ENCODE data around the gene ADAM22.

The ADAM22 gene

GRCh38 chr7:88202278-88202677 lies 268.2 kb downstream of the ADAM22 start:
- Histone ChIP-seq H3K9me2 (replicated peaks; ENCODE audit: insufficient read depth, low read length) (no peaks in the 10 kb centered on the region), H3K27me3 (ENCODE audit: low read length) (no peaks in the 10 kb centered on the region), H4K20me1 (ENCODE audit: low read depth, low read length) (no peaks in the 10 kb centered on the region), H3K4me2 (ENCODE audit: low read depth, low read length, poor library complexity, severe bottlenecking) (no peak overlapping the region), H2AFZ (ENCODE audit: low read depth, low read length, severe bottlenecking) (no peak overlapping the region), H3K9me3 (ENCODE audit: insufficient read depth, low read length) (no peaks in the 10 kb centered on the region), H3K4me3 (ENCODE audit: insufficient read depth, low read length, poor library complexity, severe bottlenecking) (no peak overlapping the region), H3K36me3 (ENCODE audit: low read length) (peaks cover 28% of the 10 kb centered on the region), H3K9ac (ENCODE audit: low read length) (no peak overlapping the region), H3F3A (ENCODE audit: insufficient read depth) (peaks cover 7% of the 10 kb centered on the region; the same call in 1 of the 2 replicates), H3K79me2 (ENCODE audit: insufficient read depth, low read length) (no peaks in the 10 kb centered on the region), H3K27ac (ENCODE audit: low read depth, low read length) (no peak overlapping the region)
- no peak for TF ChIP-seq EZH2phosphoT487 (conservative IDR thresholded peaks at IDR 0.05; ENCODE audit: low read length)
- TF ChIP-seq CTCF (IDR thresholded peaks at IDR 0.05; ENCODE audit: insufficient read depth, low read length, poor library complexity, severe bottlenecking): no peak

DNA sequence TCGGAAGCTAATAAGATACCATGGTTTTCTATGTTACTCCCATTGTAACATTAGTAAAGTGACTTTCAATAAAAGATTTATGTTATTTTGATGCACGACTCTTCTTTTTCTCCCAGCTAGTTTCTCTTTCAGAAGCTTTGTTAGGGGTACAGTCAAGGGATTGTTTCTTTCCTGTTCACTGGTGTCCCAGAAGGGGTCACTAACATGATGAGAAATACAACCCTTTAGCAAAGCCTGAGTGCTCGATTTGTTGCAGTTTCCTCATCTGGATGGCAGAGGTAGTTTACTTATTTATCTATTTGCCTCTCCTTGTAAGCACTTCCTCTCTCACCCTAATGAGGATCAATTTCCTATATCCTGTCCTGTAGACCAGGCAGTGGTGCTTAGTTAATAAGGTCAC lies 268.7 kb downstream of the ADAM22 start:
- Histone ChIP-seq H3K4me2 (ENCODE audit: low read depth, low read length, poor library complexity, severe bottlenecking) (no peak overlapping the region), H3K9me3 (ENCODE audit: insufficient read depth, low read length) (no peaks in the 10 kb centered on the region), H3K4me3 (ENCODE audit: insufficient read depth, low read length, poor library complexity, severe bottlenecking) (no peak overlapping the region), H3K9ac (ENCODE audit: low read length) (no peak overlapping the region), H3K9me2 (replicated peaks; ENCODE audit: insufficient read depth, low read length) (no peaks in the 10 kb centered on the region), H3F3A (ENCODE audit: insufficient read depth) (peaks cover 7% of the 10 kb centered on the region; the same call in 1 of the 2 replicates), H2AFZ (ENCODE audit: low read depth, low read length, severe bottlenecking) (no peak overlapping the region), H3K36me3 (ENCODE audit: low read length) (peaks cover 32% of the 10 kb centered on the region), H3K27ac (ENCODE audit: low read depth, low read length) (no peak overlapping the region), H4K20me1 (ENCODE audit: low read depth, low read length) (no peaks in the 10 kb centered on the region), H3K27me3 (ENCODE audit: low read length) (no peaks in the 10 kb centered on the region), H3K79me2 (ENCODE audit: insufficient read depth, low read length) (no peaks in the 10 kb centered on the region)
- TF ChIP-seq CTCF (IDR thresholded peaks at IDR 0.05; ENCODE audit: insufficient read depth, low read length, poor library complexity, severe bottlenecking) (no peak), EZH2phosphoT487 (conservative IDR thresholded peaks at IDR 0.05; ENCODE audit: low read length) (no peak)

DNA sequence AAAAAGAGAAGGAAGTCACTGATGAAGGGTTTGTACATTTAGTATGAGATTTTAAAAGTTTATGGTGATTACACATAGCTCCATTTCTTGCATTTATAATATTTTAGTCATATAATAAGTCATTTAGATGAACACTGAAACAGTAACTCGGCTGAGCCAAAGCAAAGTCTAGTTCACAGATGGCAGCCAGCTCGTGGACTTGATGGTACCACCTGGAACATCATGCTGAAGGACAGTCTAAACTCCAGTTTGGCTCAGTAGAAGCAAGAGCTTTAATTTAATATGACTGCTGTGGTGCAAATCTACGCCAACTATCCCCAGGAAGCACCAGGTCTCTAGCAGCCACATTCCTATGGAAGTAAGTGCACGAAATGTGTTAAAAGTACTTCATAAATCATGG lies 269.4 kb downstream of the ADAM22 start:
- peaks cover 7% of the 10 kb centered on the region; the same call in 1 of the 2 replicates for H3F3A ChIP-seq (ENCODE audit: insufficient read depth)
- H3K27ac ChIP-seq (ENCODE audit: low read depth, low read length): no peak overlapping the region
- H3K9ac ChIP-seq (ENCODE audit: low read length): no peak overlapping the region
- H3K27me3 ChIP-seq (ENCODE audit: low read length): no peaks in the 10 kb centered on the region
- H4K20me1 ChIP-seq (ENCODE audit: low read depth, low read length): no peaks in the 10 kb centered on the region
- no peak for TF ChIP-seq CTCF (IDR thresholded peaks at IDR 0.05; ENCODE audit: insufficient read depth, low read length, poor library complexity, severe bottlenecking)
- TF ChIP-seq EZH2phosphoT487 (conservative IDR thresholded peaks at IDR 0.05; ENCODE audit: low read length): no peak
- H3K4me2 ChIP-seq (ENCODE audit: low read depth, low read length, poor library complexity, severe bottlenecking): no peak overlapping the region
- no peak overlapping the region for H2AFZ ChIP-seq (ENCODE audit: low read depth, low read length, severe bottlenecking)
- no peaks in the 10 kb centered on the region for H3K9me3 ChIP-seq (ENCODE audit: insufficient read depth, low read length)
- no peaks in the 10 kb centered on the region for H3K79me2 ChIP-seq (ENCODE audit: insufficient read depth, low read length)
- H3K4me3 ChIP-seq (ENCODE audit: insufficient read depth, low read length, poor library complexity, severe bottlenecking): no peak overlapping the region
- peaks cover 38% of the 10 kb centered on the region for H3K36me3 ChIP-seq (ENCODE audit: low read length)
- H3K9me2 ChIP-seq (replicated peaks; ENCODE audit: insufficient read depth, low read length): no peaks in the 10 kb centered on the region
